Ovary (tissue), 3 donors: Measurements from ENCODE around the gene UBE2B.

Experiments used
- CTCF ChIP-seq, 3 donors: fragments of 450-650 bp in 2 of 3; fragments of 200-600 bp in 1 of 3; IDR thresholded peaks; one replicate each; pipeline versions ENCODE4 v1.5.1 to v1.8.0; 2016 to 2022; ENCODE audit warnings: antibody characterized with exemption in 3 of 3, mild to moderate bottlenecking in 1 of 3
- EP300 ChIP-seq: sonication (generic); formaldehyde crosslinking; IDR thresholded peaks from one replicate; pipeline ENCODE4 v1.6.1; 2017; ENCODE audit warnings: antibody characterized with exemption
- POLR2A ChIP-seq: fragments of 450-650 bp; IDR thresholded peaks from one replicate; pipeline ENCODE4 v1.6.1; 2017; ENCODE audit warnings: antibody characterized with exemption, mild to moderate bottlenecking, moderate library complexity
- donor health status: DM: no; HTN: no; CAD: no.

GRCh38 chr5:134365604-134366003 is 5.8 kb upstream of the UBE2B start:
- TF ChIP-seq EP300 (no peak), POLR2A (no peak), CTCF (IDR thresholded peaks at IDR 0.05) (no peak)
